Spleen (tissue), 7 donors: ENCODE measurements around the gene ATG4A.

ENCODE experiments used
- CTCF ChIP-seq, 11 experiments: fragments of 200-600 bp in 7 of 11; fragments of 450-650 bp in 4 of 11; sonication (generic) in 4 of 11; IDR thresholded peaks in 8 of 11; conservative IDR thresholded peaks in 3 of 11; 1 replicate in 7 of 11; 2 replicates in 4 of 11; pipeline versions ENCODE4 v1.4.0 to v1.8.0; 2016 to 2021; ENCODE audit warnings: antibody characterized with exemption in 11 of 11, inconsistent platforms in 4 of 11, mild to moderate bottlenecking in 1 of 11
- POLR2A ChIP-seq, 3 donors: fragments of 450-650 bp; IDR thresholded peaks; one replicate each; pipeline ENCODE4 v1.5.1; 2017; ENCODE audit warnings: antibody characterized with exemption in 3 of 3, mild to moderate bottlenecking in 1 of 3
- donor health status: DM: no; HTN: no; CAD: no; lungs with moderate emphysema.
- donor health status: DM: no; HTN: no; CAD: no.
- donor health status: DM: no; HTN: no; CAD: no.

GRCh38 chrX:108178143-108178498 is 86.5 kb downstream of the ATG4A start:
- TF ChIP-seq POLR2A (IDR thresholded peaks at IDR 0.05) (no peak), CTCF (IDR thresholded peaks at IDR 0.05 in 8 of 11, conservative IDR thresholded peaks at IDR 0.05 in 3 of 11) (no peak)
